GM12891 (cell line): Measurements from ENCODE around the gene HMGB1.

Source experiments
- POLR2A ChIP-seq: IDR thresholded peaks from 2 replicates; pipeline ENCODE4 v1.6.1; 2011; ENCODE audit warnings: low read depth, low read length, control low read depth
- POLR2AphosphoS5 ChIP-seq: IDR thresholded peaks from 2 replicates; pipeline ENCODE4 v1.6.1; 2011; ENCODE audit warnings: low read depth, low read length, control low read depth
- SPI1 ChIP-seq: IDR thresholded peaks from 2 replicates; pipeline ENCODE4 v1.6.1; 2011; ENCODE audit warnings: low read depth, low read length, control low read depth

DNA sequence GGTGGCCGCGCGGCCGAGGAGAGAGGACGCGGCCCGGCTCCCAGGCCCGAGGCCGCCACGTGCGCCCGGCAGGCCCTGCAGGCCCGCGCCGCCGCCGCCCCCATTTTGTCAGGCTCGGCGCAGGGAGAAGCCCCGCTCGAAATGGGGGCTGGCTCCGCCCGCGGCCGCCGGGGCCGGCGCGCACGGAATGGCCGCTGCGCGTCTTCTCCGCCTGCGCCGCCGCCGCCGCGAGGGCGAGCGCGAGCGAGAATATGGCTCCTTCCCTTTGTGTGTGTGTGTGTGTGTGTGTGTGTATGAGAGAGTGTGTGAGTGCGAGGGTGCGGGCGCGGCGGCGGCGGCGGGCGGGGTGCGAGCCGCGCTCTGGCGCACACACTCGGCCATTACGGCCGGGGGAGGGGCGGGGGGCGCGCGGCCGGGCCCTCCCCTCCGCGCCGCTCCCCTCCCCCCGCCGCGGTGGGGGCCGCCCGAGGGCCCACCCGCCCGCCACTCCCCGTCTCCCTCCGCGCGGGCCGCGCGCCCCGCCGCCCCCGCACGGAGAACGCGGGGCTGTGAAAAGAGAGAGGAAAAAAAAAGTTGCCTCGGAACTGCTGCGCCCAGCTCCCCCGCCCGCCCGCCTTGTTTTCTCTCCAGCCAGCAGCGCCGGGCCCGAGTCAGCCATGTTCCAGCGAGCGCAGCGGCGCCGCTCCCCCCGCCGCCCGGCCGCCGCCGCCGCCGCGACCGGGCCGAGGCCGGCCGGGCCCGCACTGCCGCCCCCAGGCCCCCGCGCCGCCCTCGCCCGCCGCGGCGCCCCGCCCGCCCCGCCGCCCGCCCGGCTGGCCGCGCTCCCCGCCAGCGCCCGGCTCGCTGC is 1.0 kb downstream of the HMGB1 start:
- TF ChIP-seq POLR2AphosphoS5: no peak
- peak; percentile 12; the same call in 1 of the 2 replicates for TF ChIP-seq POLR2A
- no peak for TF ChIP-seq SPI1
